Measurements from ENCODE around the gene UBE3A. TPM values are rescaled to one million over a fixed set of nuclear protein-coding genes. Genes with fewer than 3 reads are reported as not detected.
"Not testable (repeated sequence)": the region's sequence is repeated elsewhere in the genome, so short reads cannot be mapped to it uniquely, and the experiment has no call there.

Gene UBE3A
- polyA plus RNA-seq, 3 donors, result 11.0 to 26.1 (median 18.7) TPM

GRCh38 chr15:25410649-25411048 lies 28.2 kb downstream of the UBE3A start:
- no peak overlapping the region for H3K27ac ChIP-seq (ENCODE audit: low read depth, low read length)
- 80 to 95% (median 89%) methylated on average over 2 of the region's 2 CpGs for WGBS, 3 donors

- WGBS, 3 donors, result 69 to 81% (median 70%) methylated on average over 4 of the region's 4 CpGs
- not testable (repeated sequence) for H3K27ac ChIP-seq (ENCODE audit: low read depth, low read length)
These were observed 29.1 kb downstream of the UBE3A start for GRCh38 chr15:25409731-25410130.

- WGBS, 3 donors, result 53 to 96% (median 87%) methylated on average over 2 of the region's 2 CpGs
- H3K27ac ChIP-seq (ENCODE audit: low read depth, low read length), result no peak overlapping the region
These were observed 29.9 kb downstream of the UBE3A start for GRCh38 chr15:25408929-25409328.

- WGBS, 3 donors, result 57 to 78% (median 70%) methylated on average over 2 of the region's 2 CpGs
- H3K27ac ChIP-seq (ENCODE audit: low read depth, low read length), result no peak overlapping the region
These were observed 30.4 kb downstream of the UBE3A start for GRCh38 chr15:25408428-25408827.

- H3K27ac ChIP-seq (ENCODE audit: low read depth, low read length), result no peak overlapping the region
- 70 to 96% (median 91%) methylated on average over 4 of the region's 4 CpGs for WGBS, 3 donors
These were observed 30.9 kb downstream of the UBE3A start for GRCh38 chr15:25407950-25408349.

GRCh38 chr15:25406846-25407245 lies 32.0 kb downstream of the UBE3A start:
- WGBS, 3 donors, result 68 to 79% (median 76%) methylated on average over 1 of the region's 1 CpG
- H3K27ac ChIP-seq (ENCODE audit: low read depth, low read length), result no peak overlapping the region

- H3K27ac ChIP-seq (ENCODE audit: low read depth, low read length), result no peak overlapping the region
- 80 to 93% (median 90%) methylated on average over 1 of the region's 1 CpG for WGBS, 3 donors
These were observed 32.6 kb downstream of the UBE3A start for GRCh38 chr15:25406261-25406660.

GRCh38 chr15:25403771-25404170 lies 35.1 kb downstream of the UBE3A start:
- 95 to 96% (median 95%) methylated on average over 2 of the region's 2 CpGs for WGBS, 3 donors
- no peak overlapping the region for H3K27ac ChIP-seq (ENCODE audit: low read depth, low read length)

GRCh38 chr15:25402342-25402741 lies 36.5 kb downstream of the UBE3A start:
- H3K27ac ChIP-seq (ENCODE audit: low read depth, low read length), result no peak overlapping the region
- WGBS, 3 donors, result 98 to 100% (median 100%) methylated on average over 2 of the region's 2 CpGs

- no peak overlapping the region for H3K27ac ChIP-seq (ENCODE audit: low read depth, low read length)
These were observed 37.3 kb downstream of the UBE3A start for GRCh38 chr15:25401501-25401900.

- no peak overlapping the region for H3K27ac ChIP-seq (ENCODE audit: low read depth, low read length)
These were observed 41.7 kb downstream of the UBE3A start for GRCh38 chr15:25397100-25397499.

GRCh38 chr15:25394898-25395297 lies 43.9 kb downstream of the UBE3A start:
- no peak overlapping the region for H3K27ac ChIP-seq (ENCODE audit: low read depth, low read length)
- 69 to 88% (median 77%) methylated on average over 2 of the region's 2 CpGs for WGBS, 3 donors

GRCh38 chr15:25392806-25393205 lies 46.0 kb downstream of the UBE3A start:
- no peak overlapping the region for H3K27ac ChIP-seq (ENCODE audit: low read depth, low read length)
- WGBS, 3 donors, result 90 to 95% (median 93%) methylated on average over 3 of the region's 3 CpGs

GRCh38 chr15:25391971-25392721 lies 46.7 kb downstream of the UBE3A start:
- 59 to 81% (median 65%) methylated on average over 4 of the region's 4 CpGs for WGBS, 3 donors
- H3K27ac ChIP-seq (ENCODE audit: low read depth, low read length), result no peak overlapping the region

GRCh38 chr15:25385986-25386385 lies 52.8 kb downstream of the UBE3A start:
- no peak overlapping the region for H3K27ac ChIP-seq (ENCODE audit: low read depth, low read length)

GRCh38 chr15:25381579-25381978 lies 57.2 kb downstream of the UBE3A start:
- WGBS, 3 donors, result 97 to 100% (median 98%) methylated on average over 5 of the region's 5 CpGs
- no peak overlapping the region for H3K27ac ChIP-seq (ENCODE audit: low read depth, low read length)

- WGBS, 3 donors, result 87 to 91% (median 90%) methylated on average over 2 of the region's 2 CpGs
- H3K27ac ChIP-seq (ENCODE audit: low read depth, low read length), result no peak overlapping the region
These were observed 60.3 kb downstream of the UBE3A start for GRCh38 chr15:25378501-25378901.

- WGBS, 3 donors, result 64 to 81% (median 66%) methylated on average over 5 of the region's 5 CpGs
- no peak overlapping the region for H3K27ac ChIP-seq (ENCODE audit: low read depth, low read length)
These were observed 63.3 kb downstream of the UBE3A start for GRCh38 chr15:25375557-25375956.

GRCh38 chr15:25374143-25374542 lies 64.7 kb downstream of the UBE3A start:
- WGBS, 3 donors, result 84 to 95% (median 93%) methylated on average over 3 of the region's 3 CpGs

GRCh38 chr15:25372298-25372697 lies 66.5 kb downstream of the UBE3A start:
- 87 to 90% (median 89%) methylated on average over 1 of the region's 1 CpG for WGBS, 3 donors

More at GRCh38 chr15:25374143-25374542, 64.7 kb downstream of the UBE3A start:
- no peak overlapping the region for H3K27ac ChIP-seq (ENCODE audit: low read depth, low read length)

GRCh38 chr15:25368850-25369249 lies 70.0 kb downstream of the UBE3A start:
- H3K27ac ChIP-seq (ENCODE audit: low read depth, low read length), result no peak overlapping the region
- 97 to 100% (median 99%) methylated on average over 1 of the region's 1 CpG for WGBS, 3 donors

More at GRCh38 chr15:25372298-25372697, 66.5 kb downstream of the UBE3A start:
- H3K27ac ChIP-seq (ENCODE audit: low read depth, low read length), result no peak overlapping the region

All from adipose tissue (tissue), 3 donors.